SU-DHL-6 (cell line): ENCODE measurements around the gene RHBDD2.
"Not testable (repeated sequence)": the region's sequence is repeated elsewhere in the genome, so short reads cannot be mapped to it uniquely, and the experiment has no call there.

Experiments
- H2AFZ ChIP-seq: fragments of 200-600 bp; sonication (generic); 2 replicates; pipeline ENCODE4 v1.6.1; 2014; ENCODE audit warnings: low read depth, mild to moderate bottlenecking, moderate library complexity, mixed read lengths, antibody characterized with exemption, low read length; ENCODE audit not compliant: severe bottlenecking
- H3F3A ChIP-seq: fragments of 200-600 bp; shearing (Covaris generic); 2 replicates; pipeline ENCODE4 v1.6.0; 2016; ENCODE audit warnings: antibody characterized with exemption, mild to moderate bottlenecking; ENCODE audit not compliant: insufficient read depth
- H3K27ac ChIP-seq: fragments of 200-600 bp; sonication (generic); 2 replicates; pipeline ENCODE4 v1.5.1; 2016; ENCODE audit warnings: low read depth, mild to moderate bottlenecking, low read length, moderate library complexity, mixed read lengths
- H3K27me3 ChIP-seq: fragments of 200-600 bp; sonication (generic), shearing (Covaris generic); 2 replicates; pipeline ENCODE4 v1.6.0; 2014; ENCODE audit warnings: mild to moderate bottlenecking, low read length
- H3K36me3 ChIP-seq: fragments of 200-600 bp; sonication (generic); 2 replicates; pipeline ENCODE4 v1.6.1; 2014; ENCODE audit warnings: mild to moderate bottlenecking, low read length, mixed read lengths
- H3K4me2 ChIP-seq: fragments of 300-600, 200-600 bp; shearing (Covaris generic), sonication (generic); 2 replicates; pipeline ENCODE4 v1.6.0; 2014; ENCODE audit warnings: low read length, low read depth, mild to moderate bottlenecking; ENCODE audit not compliant: poor library complexity, severe bottlenecking
- H3K4me3 ChIP-seq: fragments of 200-600 bp; sonication (generic); 2 replicates; pipeline ENCODE4 v1.5.1; 2014; ENCODE audit warnings: antibody characterized with exemption, low read length, mild to moderate bottlenecking, mixed read lengths; ENCODE audit not compliant: insufficient read depth, poor library complexity, severe bottlenecking
- H3K79me2 ChIP-seq: fragments of 200-600 bp; sonication (generic); 2 replicates; pipeline ENCODE4 v1.6.1; 2014; ENCODE audit warnings: mild to moderate bottlenecking, low read length, moderate library complexity; ENCODE audit not compliant: insufficient read depth
- H3K9ac ChIP-seq: fragments of 200-600 bp; sonication (generic); 2 replicates; pipeline ENCODE4 v1.7.0; 2014; ENCODE audit warnings: mild to moderate bottlenecking, low read length
- H3K9me2 ChIP-seq: fragments of 200-600 bp; sonication (generic); replicated peaks from 2 replicates; pipeline ENCODE4 v1.6.1; 2014; ENCODE audit warnings: low read length; ENCODE audit not compliant: insufficient read depth
- H3K9me3 ChIP-seq: fragments of 200-600 bp; sonication (generic); 2 replicates; pipeline ENCODE4 v1.6.1; 2014; ENCODE audit warnings: low read length, mixed read lengths; ENCODE audit not compliant: insufficient read depth
- H4K20me1 ChIP-seq: fragments of 200-600 bp; sonication (generic); 2 replicates; pipeline ENCODE4 v1.6.1; 2014; ENCODE audit warnings: low read depth, mild to moderate bottlenecking, antibody characterized with exemption, low read length, moderate library complexity, mixed read lengths
- EZH2phosphoT487 ChIP-seq: fragments of 200-600 bp; sonication (generic), shearing (Covaris generic); conservative IDR thresholded peaks from 2 replicates; pipeline ENCODE4 v1.6.1; 2018; ENCODE audit warnings: mild to moderate bottlenecking, antibody characterized with exemption, low read length, moderate library complexity, mixed read lengths
- TF ChIP-seq, protein P1 (sequence below): fragments of 200-600 bp; sonication (generic); IDR thresholded peaks from one replicate; pipeline ENCODE4 v1.5.1; 2017; ENCODE audit warnings: antibody characterized with exemption, mild to moderate bottlenecking, low read length, moderate library complexity; ENCODE audit not compliant: insufficient read depth, poor library complexity, severe bottlenecking

RHBDD2 gene

DNA sequence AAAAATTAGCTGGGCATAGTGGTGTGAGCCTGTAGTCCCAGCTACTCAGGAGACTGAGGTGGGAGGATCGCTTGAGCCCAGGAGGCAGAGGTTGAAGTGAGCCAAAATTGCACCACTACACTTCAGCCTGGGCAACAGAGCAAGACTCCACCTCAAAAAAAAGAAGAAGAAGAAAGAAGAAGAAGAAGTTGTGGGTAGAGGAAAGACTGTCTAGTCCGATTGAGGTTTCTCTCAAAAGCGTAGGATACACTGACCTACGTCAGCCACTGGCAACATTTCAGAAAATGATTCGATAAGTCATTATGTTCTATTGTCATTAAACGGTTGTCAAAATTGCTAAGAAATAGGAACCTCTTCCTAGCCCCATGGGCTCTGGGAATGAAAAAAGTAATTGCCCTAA, 22.3 kb upstream of the RHBDD2 start:
- Histone ChIP-seq H3K27ac (no peak overlapping the region), H3K9ac (no peak overlapping the region), H3K9me3 (no peaks in the 10 kb centered on the region), H3K36me3 (no peaks in the 10 kb centered on the region), H4K20me1 (no peaks in the 10 kb centered on the region), H3K27me3 (no peaks in the 10 kb centered on the region), H3K4me2 (no peak overlapping the region), H3F3A (no peaks in the 10 kb centered on the region), H3K9me2 (no peaks in the 10 kb centered on the region), H3K4me3 (no peak overlapping the region), H2AFZ (no peak overlapping the region), H3K79me2 (no peaks in the 10 kb centered on the region)
- no peak for TF ChIP-seq EZH2phosphoT487
- TF ChIP-seq, protein P1, sequence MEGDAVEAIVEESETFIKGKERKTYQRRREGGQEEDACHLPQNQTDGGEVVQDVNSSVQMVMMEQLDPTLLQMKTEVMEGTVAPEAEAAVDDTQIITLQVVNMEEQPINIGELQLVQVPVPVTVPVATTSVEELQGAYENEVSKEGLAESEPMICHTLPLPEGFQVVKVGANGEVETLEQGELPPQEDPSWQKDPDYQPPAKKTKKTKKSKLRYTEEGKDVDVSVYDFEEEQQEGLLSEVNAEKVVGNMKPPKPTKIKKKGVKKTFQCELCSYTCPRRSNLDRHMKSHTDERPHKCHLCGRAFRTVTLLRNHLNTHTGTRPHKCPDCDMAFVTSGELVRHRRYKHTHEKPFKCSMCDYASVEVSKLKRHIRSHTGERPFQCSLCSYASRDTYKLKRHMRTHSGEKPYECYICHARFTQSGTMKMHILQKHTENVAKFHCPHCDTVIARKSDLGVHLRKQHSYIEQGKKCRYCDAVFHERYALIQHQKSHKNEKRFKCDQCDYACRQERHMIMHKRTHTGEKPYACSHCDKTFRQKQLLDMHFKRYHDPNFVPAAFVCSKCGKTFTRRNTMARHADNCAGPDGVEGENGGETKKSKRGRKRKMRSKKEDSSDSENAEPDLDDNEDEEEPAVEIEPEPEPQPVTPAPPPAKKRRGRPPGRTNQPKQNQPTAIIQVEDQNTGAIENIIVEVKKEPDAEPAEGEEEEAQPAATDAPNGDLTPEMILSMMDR: no peak

DNA sequence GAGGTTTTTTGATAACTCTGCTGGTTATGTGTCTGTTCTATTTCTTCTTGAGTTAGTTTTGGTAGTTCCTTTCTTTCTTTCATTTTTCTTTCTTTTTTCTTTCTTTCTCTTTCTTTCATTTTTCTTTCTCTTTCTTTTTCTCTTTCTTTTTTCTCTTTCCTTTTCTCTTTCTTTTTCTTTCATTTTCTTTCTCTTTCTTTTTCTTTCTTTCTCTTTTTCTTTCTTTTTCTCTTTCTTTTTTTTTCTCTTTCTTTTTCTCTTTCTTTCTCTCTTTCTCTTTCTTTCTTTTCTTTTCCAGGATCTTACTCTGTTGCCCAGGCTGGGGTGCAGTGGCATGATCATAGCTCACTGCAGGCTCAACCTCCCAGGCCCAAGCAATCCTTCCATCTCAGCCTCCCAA, 20.4 kb upstream of the RHBDD2 start:
- Histone ChIP-seq H3F3A (no peaks in the 10 kb centered on the region), H3K9me2 (no peaks in the 10 kb centered on the region), H3K36me3 (no peaks in the 10 kb centered on the region), H4K20me1 (no peaks in the 10 kb centered on the region), H3K79me2 (no peaks in the 10 kb centered on the region), H3K27me3 (no peaks in the 10 kb centered on the region), H2AFZ (no peak overlapping the region), H3K9me3 (no peaks in the 10 kb centered on the region), H3K27ac (no peak overlapping the region), H3K4me2 (no peak overlapping the region), H3K4me3 (no peak overlapping the region), H3K9ac (no peak overlapping the region)
- TF ChIP-seq, protein P1: no peak
- TF ChIP-seq EZH2phosphoT487: no peak

DNA sequence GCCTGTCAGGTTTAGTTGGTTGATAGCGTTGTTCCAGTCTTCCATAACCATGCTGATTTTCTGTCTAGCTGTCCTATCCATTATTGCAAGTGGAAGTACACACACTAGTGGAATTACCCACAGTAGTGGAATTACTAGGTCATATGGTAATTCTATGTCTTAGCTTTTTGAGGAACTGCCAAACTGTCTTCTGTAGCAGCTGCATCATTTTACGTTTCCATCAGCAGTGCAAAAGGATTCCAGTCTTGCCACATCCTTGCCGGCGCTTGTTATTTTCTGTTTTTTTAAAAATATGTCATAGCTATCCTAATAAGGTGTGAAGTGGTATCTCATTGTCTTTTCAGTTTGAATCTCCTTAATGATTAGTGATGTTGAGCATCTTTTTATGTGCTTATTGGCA, 17.2 kb upstream of the RHBDD2 start:
- TF ChIP-seq EZH2phosphoT487: no peak
- TF ChIP-seq, protein P1: no peak
- H3K9ac ChIP-seq: no peak overlapping the region

DNA sequence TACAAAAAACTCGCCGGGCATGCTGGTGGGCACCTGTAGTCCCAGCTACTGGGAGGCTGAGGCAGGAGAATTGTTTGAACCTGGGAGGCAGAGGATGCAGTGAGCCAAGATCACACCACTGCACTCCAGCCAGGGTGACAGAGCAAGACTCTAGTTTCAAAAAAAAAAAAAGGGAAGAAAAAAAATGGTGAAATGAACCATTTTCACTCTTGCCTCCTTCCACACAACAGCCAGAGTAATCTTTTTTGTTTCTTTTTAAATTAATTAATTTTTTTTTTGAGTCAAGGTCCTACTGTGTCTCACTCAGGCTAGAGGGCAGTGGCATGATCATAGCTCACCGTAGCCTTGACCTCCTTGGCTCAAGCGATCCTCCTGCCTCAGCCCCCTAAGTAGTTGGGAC, 14.6 kb upstream of the RHBDD2 start:
- not testable (repeated sequence) for H2AFZ ChIP-seq, H3K36me3 ChIP-seq, H3K9ac ChIP-seq, H3K27me3 ChIP-seq, H3K27ac ChIP-seq, H3K4me2 ChIP-seq, H3K4me3 ChIP-seq, H3F3A ChIP-seq, H3K9me3 ChIP-seq, H4K20me1 ChIP-seq, H3K9me2 ChIP-seq, H3K79me2 ChIP-seq

More for the DNA sequence above, 17.2 kb upstream of the RHBDD2 start:
- H2AFZ ChIP-seq: no peak overlapping the region
- H3K9me3 ChIP-seq: no peaks in the 10 kb centered on the region
- H3F3A ChIP-seq: no peaks in the 10 kb centered on the region
- H3K79me2 ChIP-seq: no peaks in the 10 kb centered on the region
- H4K20me1 ChIP-seq: no peaks in the 10 kb centered on the region
- no peaks in the 10 kb centered on the region for H3K9me2 ChIP-seq
- no peak overlapping the region for H3K4me2 ChIP-seq
- no peak overlapping the region for H3K4me3 ChIP-seq
- H3K27ac ChIP-seq: no peak overlapping the region
- no peaks in the 10 kb centered on the region for H3K36me3 ChIP-seq
- H3K27me3 ChIP-seq: no peaks in the 10 kb centered on the region
